ENCODE data around the gene NRCAM.

Gene NRCAM

GRCh38 chr7:108145401-108145800, 310.8 kb downstream of the NRCAM start:
- no peak for DNase-seq

GRCh38 chr7:108144931-108145330, 311.3 kb downstream of the NRCAM start:
- DNase-seq, result no peak

- DNase-seq, result no peak
Measured at GRCh38 chr7:108143658-108144420, 312.4 kb downstream of the NRCAM start.

GRCh38 chr7:108142675-108143259, 313.5 kb downstream of the NRCAM start:
- DNase-seq, result no peak

- DNase-seq, result no peak
Measured at GRCh38 chr7:108142180-108142579, 314.1 kb downstream of the NRCAM start.

- DNase-seq, result no peak
Measured at GRCh38 chr7:108140671-108141070, 315.6 kb downstream of the NRCAM start.

GRCh38 chr7:108138911-108139310, 317.3 kb downstream of the NRCAM start:
- DNase-seq, result no peak

- DNase-seq, result no peak
Measured at GRCh38 chr7:108137993-108138392, 318.2 kb downstream of the NRCAM start.

- no peak for DNase-seq
Measured at GRCh38 chr7:108137040-108137439, 319.2 kb downstream of the NRCAM start.

- no peak for DNase-seq
Measured at GRCh38 chr7:108136191-108136688, 320.0 kb downstream of the NRCAM start.

GRCh38 chr7:108135446-108136190, 320.6 kb downstream of the NRCAM start:
- DNase-seq, result no peak

- no peak for DNase-seq
Measured at GRCh38 chr7:108134486-108134885, 321.8 kb downstream of the NRCAM start.

GRCh38 chr7:108132551-108133265, 323.5 kb downstream of the NRCAM start:
- no peak for DNase-seq

GRCh38 chr7:108130261-108130660, 326.0 kb downstream of the NRCAM start, which contains the start of gene LAMB4:
Gene LAMB4, minus strand, starts transcription at chr7:108130361. Its CDS starts 7,197 bp downstream, at chr7:108123164.
- no peak for DNase-seq

GRCh38 chr7:108129018-108129965, 326.9 kb downstream of the NRCAM start:
- DNase-seq, result no peak

GRCh38 chr7:108128514-108128913, 327.7 kb downstream of the NRCAM start:
- DNase-seq, result no peak

GRCh38 chr7:108127461-108127860, 328.8 kb downstream of the NRCAM start:
- no peak for DNase-seq

- no peak for DNase-seq
Measured at GRCh38 chr7:108124820-108125219, 331.4 kb downstream of the NRCAM start.

- no peak for DNase-seq
Measured at GRCh38 chr7:108122181-108122580, 334.1 kb downstream of the NRCAM start.

GRCh38 chr7:108120933-108121332, 335.3 kb downstream of the NRCAM start:
- no peak for DNase-seq

GRCh38 chr7:108120196-108120595, 336.0 kb downstream of the NRCAM start:
- no peak for DNase-seq

- DNase-seq, result no peak
Measured at GRCh38 chr7:108118959-108119358, 337.3 kb downstream of the NRCAM start.
